ENCODE measurements around the gene MLLT1.

GRCh38 chr19:6324757-6325156 is 45.0 kb upstream of the MLLT1 start:
- TF ChIP-seq CTCF (conservative IDR thresholded peaks at IDR 0.05 in 1 of 2, IDR thresholded peaks at IDR 0.05 in 1 of 2; ENCODE audit: extremely low read depth in 1 of 2, insufficient read depth in 1 of 2, low read depth in 1 of 2, low read length in 2 of 2) = no peak
- no peak for TF ChIP-seq EZH2 (IDR thresholded peaks at IDR 0.05; ENCODE audit: borderline replicate concordance, low read length)

All from mammary epithelial cell (primary cell).